B cell (primary cell): ENCODE results near the gene PYGO2. TPM values are rescaled to one million over a fixed set of nuclear protein-coding genes. Genes with fewer than 3 reads are reported as not detected.

Experiments used
- ATAC-seq: fragments of 200-7000 bp; cut with Tn5 transposase; one replicate; pipeline ENCODE4 v1.10.0; 2021; ENCODE audit warnings: low read depth, mild to moderate bottlenecking, moderate number of reproducible peaks, moderate library complexity
- CTCF ChIA-PET: fragments of 350-600 bp; sonication (Branson Sonifier 250); formaldehyde crosslinking; loops from one replicate; lab custom pipeline; 2021; ENCODE audit warnings: antibody characterized with exemption, inconsistent platforms; lab: Charles Lee
- POLR2A ChIA-PET: fragments of 350-600 bp; sonication (Branson Sonifier 250); formaldehyde crosslinking; loops from one replicate; lab custom pipeline; 2021; ENCODE audit warnings: antibody characterized with exemption; lab: Charles Lee
- DNase-seq: peaks from one replicate; pipeline ENCODE4 v3.0.0; 2013
- H2AFZ ChIP-seq: 2 replicates; pipeline ENCODE4 v1.6.1; 2012; ENCODE audit warnings: mild to moderate bottlenecking, low read depth, low read length; ENCODE audit not compliant: insufficient read depth, poor library complexity, severe bottlenecking
- H3K27ac ChIP-seq, 2 donors: 1 replicate in 1 of 2; 2 replicates in 1 of 2; pipeline ENCODE4 v1.5.1; 2012 to 2013; ENCODE audit warnings: low read length in 2 of 2, mild to moderate bottlenecking in 2 of 2, moderate library complexity in 1 of 2
- H3K27me3 ChIP-seq, 4 experiments: fragments of 200-600 bp in 1 of 4; sonication (generic) in 1 of 4; replicated peaks in 1 of 4; 1 replicate in 2 of 4; 2 replicates in 2 of 4; pipeline versions ENCODE4 v1.6.1 to v1.7.0; 2013 to 2016; ENCODE audit warnings: low read length in 3 of 4, mild to moderate bottlenecking in 2 of 4, mixed read lengths in 1 of 4, moderate library complexity in 1 of 4; ENCODE audit not compliant: insufficient read depth in 4 of 4, control insufficient read depth in 3 of 4; ENCODE audit errors: control extremely low read depth in 1 of 4
- H3K36me3 ChIP-seq, 2 experiments: replicated peaks in 1 of 2; 1 replicate in 1 of 2; 2 replicates in 1 of 2; pipeline versions ENCODE4 v1.6.1 to v1.7.1; 2013; ENCODE audit warnings: low read length in 1 of 2; ENCODE audit not compliant: insufficient read depth in 2 of 2, control insufficient read depth in 1 of 2; ENCODE audit errors: control extremely low read depth in 1 of 2, extremely low read depth in 1 of 2
- H3K4me1 ChIP-seq, 2 donors: fragments of 200-600 bp in 1 of 2; sonication (generic) in 1 of 2; 1 replicate in 1 of 2; 2 replicates in 1 of 2; pipeline versions ENCODE4 v1.5.1 to v1.6.1; 2013 to 2017; ENCODE audit warnings: low read length in 2 of 2; ENCODE audit not compliant: control insufficient read depth in 2 of 2, insufficient read depth in 2 of 2
- H3K4me2 ChIP-seq: replicated peaks from 2 replicates; pipeline ENCODE3; 2012; ENCODE audit warnings: mild to moderate bottlenecking, low read depth, low read length; ENCODE audit not compliant: poor library complexity, severe bottlenecking
- H3K4me3 ChIP-seq, 5 experiments: fragments of 200-600 bp in 1 of 5; sonication (generic) in 1 of 5; 1 replicate in 3 of 5; 2 replicates in 2 of 5; pipeline versions ENCODE4 v1.5.1 to v1.7.0; 2011 to 2016; ENCODE audit warnings: low read length in 4 of 5, mild to moderate bottlenecking in 4 of 5, low read depth in 2 of 5, control low read depth in 1 of 5, moderate library complexity in 1 of 5; ENCODE audit not compliant: insufficient read depth in 1 of 5; ENCODE audit errors: control extremely low read depth in 1 of 5, extremely low read depth in 1 of 5
- H3K79me2 ChIP-seq: fragments of 200-600 bp; sonication (generic); one replicate; pipeline ENCODE4 v1.6.0; 2016; ENCODE audit warnings: low read length; ENCODE audit not compliant: control insufficient read depth, insufficient read depth
- H3K9ac ChIP-seq: fragments of 200-600 bp; sonication (generic); 2 replicates; pipeline ENCODE4 v1.6.1; 2017; ENCODE audit warnings: mild to moderate bottlenecking, low read length, moderate library complexity
- H3K9me3 ChIP-seq, 3 donors: one replicate each; pipeline versions ENCODE4 v1.6.1 to v1.7.1; 2013; ENCODE audit warnings: low read length in 2 of 3; ENCODE audit not compliant: control insufficient read depth in 2 of 3, insufficient read depth in 1 of 3; ENCODE audit errors: control extremely low read depth in 1 of 3
- H4K20me1 ChIP-seq: 2 replicates; pipeline ENCODE4 v1.6.0; 2012; ENCODE audit warnings: mild to moderate bottlenecking, low read length; ENCODE audit not compliant: insufficient read depth, control insufficient read depth, poor library complexity, severe bottlenecking
- H3K27ac Mint-ChIP-seq: one replicate; pipeline ENCODE4 v1.8.0; 2021; ENCODE audit warnings: mixed read lengths
- H3K27me3 Mint-ChIP-seq: one replicate; pipeline ENCODE4 v1.8.0; 2021; ENCODE audit warnings: mixed read lengths
- H3K4me1 Mint-ChIP-seq: one replicate; pipeline ENCODE4 v1.8.0; 2021; ENCODE audit warnings: mixed read lengths
- H3K4me3 Mint-ChIP-seq: one replicate; pipeline ENCODE4 v1.8.0; 2021; ENCODE audit warnings: mixed read lengths
- H3K9me3 Mint-ChIP-seq: one replicate; pipeline ENCODE4 v1.8.0; 2022; ENCODE audit warnings: mixed read lengths; ENCODE audit not compliant: insufficient read depth
- CTCF ChIP-seq: fragments of 200-600 bp; IDR thresholded peaks from one replicate; pipeline ENCODE4 v1.8.0; 2022; ENCODE audit warnings: antibody characterized with exemption, mild to moderate bottlenecking
- EZH2 ChIP-seq: IDR thresholded peaks from 2 replicates; pipeline ENCODE4 v1.6.1; 2012; ENCODE audit warnings: borderline replicate concordance, low read depth, mild to moderate bottlenecking, moderate library complexity, low read length; ENCODE audit not compliant: insufficient read depth, poor library complexity, severe bottlenecking
- WGBS: methylation state at CpG from one replicate; pipeline ENCODE4 v1.1.5; 2013; ENCODE audit warnings: missing lambda C conversion rate; ENCODE audit not compliant: insufficient coverage; 5-methylcytosine and 5-hydroxymethylcytosine counted together
- intact Hi-C: fragments of 100-400 bp; cut with micrococcal nuclease; formaldehyde crosslinking; loops from one replicate; pipeline ENCODE4 v1.10.0; 2022
- polyA plus RNA-seq: library from polyadenylated mRNA; depleted of rRNA; stranded (reverse); fragments of >200 nt; gene quantifications from 2 replicates; pipeline ENCODE4 v1.2.3, GENCODE V29; 2012
- total RNA-seq, 2 donors: library from RNA; stranded (reverse); fragments of 120-200 nt in 1 of 2; gene quantifications; 1 replicate in 1 of 2; 2 replicates in 1 of 2; pipeline versions ENCODE4 v1.2.3 to v1.2.4, GENCODE V29; 2013 to 2022

Gene PYGO2
- total and polyA plus RNA-seq, 2 donors (not counting 1 experiment from before 2014, with no cell fraction given) = 22.2 to 52.7 TPM

GRCh38 chr1:155003227-155003765, 41.7 kb upstream of the PYGO2 start:
- peak overlapping the region; percentile 94 for H3K27ac Mint-ChIP-seq
- POLR2A ChIA-PET = interaction anchor here (1.1 to 7.4 kb wide), 2 partner anchors 12 to 1013 kb away, joined by 3 to 74 read pairs; partner anchors contain the start of gene RPS27
- H2AFZ ChIP-seq = peak overlapping the region; percentile 59

More at GRCh38 chr1:155003227-155003765, 41.7 kb upstream of the PYGO2 start:
- Histone ChIP-seq H3K27ac (peak overlapping the region; percentile 59 to 81), H3K9me3 (no peaks in the 10 kb centered on the region), H3K4me3 (peak overlapping the region; percentile 84 to 98 (median 93)), H3K4me1 (peaks cover 55 to 64% of the 10 kb centered on the region in 2 donors), H3K9ac (peak overlapping the region; percentile 94), H3K4me2 (peak overlapping the region; percentile 96), H4K20me1 (peaks cover 23% of the 10 kb centered on the region), H3K79me2 (peaks cover 56% of the 10 kb centered on the region), H3K27me3 (no peaks in the 10 kb centered on the region), H3K36me3 (no peaks in the 10 kb centered on the region)
- DNase-seq (peak; percentile 49), ATAC-seq (no peak)
- Mint-ChIP-seq H3K4me3 (peak overlapping the region; percentile 90), H3K9me3 (no peaks in the 10 kb centered on the region), H3K4me1 (peaks cover 56% of the 10 kb centered on the region), H3K27me3 (no peaks in the 10 kb centered on the region)
- 2% methylated on average over 26 of the region's 37 CpGs for WGBS
- TF ChIP-seq EZH2 = no peak
- TF ChIP-seq CTCF = no peak
- intact Hi-C loops = loop anchor here (5.0 kb wide), 3 partner anchors 396 to 676 kb away; partner anchors contain the start of genes ADAR, ATP8B2 and UBE2Q1
- CTCF ChIA-PET = interaction anchor here (0.7 to 18.4 kb wide), 3 partner anchors 11 to 59 kb away, joined by 3 to 295 read pairs (median 4); partner anchors contain the start of gene PBXIP1
